Skeletal muscle cell (primary cell): ENCODE measurements around the gene MRPS18B.
"Not testable (repeated sequence)": the region's sequence is repeated elsewhere in the genome, so short reads cannot be mapped to it uniquely, and the experiment has no call there.

ENCODE experiments used
- DNase-seq: peaks from one replicate; pipeline ENCODE4 v3.0.0-alpha.2; 2010; ENCODE audit warnings: low read depth
- H3K4me3 ChIP-seq: 2 replicates; pipeline ENCODE4 v1.5.1; 2011; ENCODE audit warnings: low read depth, mild to moderate bottlenecking, control low read depth, low read length, moderate library complexity

Gene MRPS18B

DNA sequence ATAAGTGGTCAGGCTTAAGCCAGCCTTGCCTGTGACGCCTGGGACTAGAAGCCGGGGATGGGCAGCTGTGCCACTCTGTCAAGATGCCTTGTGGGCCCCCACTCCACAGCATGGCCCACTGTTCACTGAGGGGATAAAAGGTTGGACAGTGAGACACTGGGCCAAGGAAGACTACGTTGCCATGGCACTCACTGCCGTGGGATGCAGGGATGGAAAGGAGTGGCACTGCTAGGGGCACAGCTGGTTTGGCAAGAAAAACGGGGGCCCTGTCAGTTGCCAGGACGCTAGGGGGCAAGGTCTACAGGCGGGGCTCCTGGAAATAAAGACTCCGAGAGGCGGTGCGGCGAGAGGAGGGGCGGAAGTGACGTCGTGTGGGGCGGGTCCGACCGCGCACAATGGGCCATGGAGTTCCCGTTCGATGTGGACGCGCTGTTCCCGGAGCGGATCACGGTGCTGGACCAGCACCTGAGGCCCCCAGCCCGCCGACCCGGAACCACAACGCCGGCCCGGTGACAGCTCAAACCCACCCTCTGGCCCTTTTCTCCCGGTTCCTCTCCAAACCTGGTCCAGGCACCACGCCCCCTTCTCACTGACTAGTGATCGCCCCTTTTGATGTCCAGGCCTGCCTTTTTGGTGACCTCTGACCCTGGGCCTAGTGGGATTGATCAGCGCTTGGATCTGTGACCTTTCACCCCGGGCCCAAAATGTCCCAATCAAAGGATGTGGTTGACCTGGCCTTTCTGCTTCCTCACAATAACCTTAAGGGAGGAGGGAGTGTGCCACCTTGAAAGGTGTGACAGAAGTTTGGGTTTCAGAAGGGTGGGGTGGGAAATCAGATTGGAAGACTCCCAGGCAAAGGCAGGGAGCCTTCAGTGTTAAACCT, 9.1 kb downstream of the MRPS18B start, which contains the start of gene ATAT1:
ATAT1 (plus strand) TSS at position 391 of the 883 bp plus-strand sequence.
- H3K4me3 ChIP-seq, result peak within 1 kb of the TSS; percentile 86

GRCh38 chr6:30635834-30636233, 18.2 kb downstream of the MRPS18B start:
- no peak overlapping the region for H3K4me3 ChIP-seq

More for the DNA sequence above, 9.1 kb downstream of the MRPS18B start, which contains the start of gene ATAT1:
- no peak for DNase-seq

DNA sequence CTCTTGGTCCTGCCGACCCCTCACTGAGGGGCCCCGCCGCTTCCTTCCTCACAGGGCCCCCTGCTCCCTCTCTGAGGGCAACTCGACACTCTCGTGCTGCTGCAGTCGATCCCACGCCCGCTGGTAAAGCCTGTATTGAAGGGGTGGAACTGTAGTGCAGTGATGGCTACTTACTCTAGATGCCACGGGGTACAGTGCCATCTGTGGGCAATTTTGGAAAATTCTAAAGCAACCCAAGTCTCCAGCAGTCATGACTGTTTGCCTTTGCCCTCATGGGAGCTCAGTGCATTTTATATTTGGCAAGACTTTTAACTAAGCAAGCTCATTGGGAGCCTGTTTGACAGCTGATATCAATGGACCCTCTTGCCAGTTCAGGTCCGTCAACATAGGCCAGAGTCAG, 22.8 kb downstream of the MRPS18B start:
- H3K4me3 ChIP-seq, result no peak overlapping the region
- no peak for DNase-seq

More at GRCh38 chr6:30635834-30636233, 18.2 kb downstream of the MRPS18B start:
- DNase-seq, result no peak

- no peak for DNase-seq
- H3K4me3 ChIP-seq, result no peak overlapping the region
Measured at GRCh38 chr6:30641048-30641447, 23.4 kb downstream of the MRPS18B start.

DNA sequence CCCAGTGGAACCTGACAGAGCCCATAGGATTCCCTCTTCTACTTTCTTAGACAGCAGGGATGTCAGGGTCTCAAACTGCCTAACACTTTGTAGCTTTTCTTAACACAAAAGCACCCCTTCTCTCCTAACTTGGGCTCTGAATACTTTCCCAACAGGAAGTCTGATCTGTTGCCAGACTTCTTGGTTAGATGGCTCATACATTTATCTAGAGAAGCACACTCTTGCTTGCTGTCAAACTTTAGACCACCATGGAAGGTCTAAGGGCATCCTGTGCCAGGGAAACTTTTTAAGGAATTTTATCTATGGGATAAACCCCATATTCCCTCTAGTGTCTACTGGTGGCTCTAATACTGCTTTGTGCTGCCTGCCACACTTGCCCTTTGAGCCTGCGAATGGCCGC, 26.0 kb downstream of the MRPS18B start:
- no peak for DNase-seq
- H3K4me3 ChIP-seq, result no peak overlapping the region

DNA sequence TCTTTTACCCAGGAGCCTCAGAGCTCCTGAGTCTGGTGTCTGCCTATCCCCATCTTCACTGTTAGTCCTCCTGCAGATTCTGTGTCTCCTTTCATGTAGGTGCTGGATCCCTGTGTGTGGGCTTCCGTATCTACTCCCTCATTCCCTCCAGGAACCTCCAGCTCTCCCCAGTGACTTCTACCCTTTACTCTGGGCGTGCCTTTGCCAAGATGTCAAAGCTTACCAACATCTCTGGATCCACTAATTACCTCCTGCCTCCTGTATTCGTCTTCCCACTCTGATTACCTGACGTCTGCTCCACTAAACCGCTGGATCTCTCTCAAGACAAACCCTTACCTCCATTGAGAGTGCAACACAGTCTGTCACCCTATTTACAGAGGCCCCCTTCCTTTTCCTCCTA, 27.1 kb downstream of the MRPS18B start:
- H3K4me3 ChIP-seq, result no peak overlapping the region
- no peak for DNase-seq

DNA sequence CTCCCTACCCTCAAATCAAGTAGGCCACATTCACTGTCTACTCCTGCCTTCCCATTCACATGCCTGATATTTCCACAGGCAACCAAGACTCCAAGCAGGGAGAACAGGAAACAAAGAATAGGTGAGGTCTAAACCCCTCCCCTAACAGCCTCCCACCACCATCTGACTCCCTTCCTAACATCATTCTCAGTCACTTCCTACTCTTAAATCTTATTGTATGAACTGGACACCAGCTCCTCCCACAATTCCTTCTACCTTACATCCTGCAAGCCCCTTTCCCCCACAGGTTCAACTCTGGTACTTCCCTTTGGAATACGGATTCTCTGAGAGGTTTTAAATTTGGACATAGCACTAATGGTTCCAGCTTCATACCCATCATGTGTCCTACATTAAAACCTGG, 28.3 kb downstream of the MRPS18B start:
- no peak for DNase-seq
- no peak overlapping the region for H3K4me3 ChIP-seq

- peak within 1 kb of the TSS; percentile 95 for H3K4me3 ChIP-seq
- peak; percentile 70 for DNase-seq
Measured at GRCh38 chr6:30646450-30647241, 29.0 kb downstream of the MRPS18B start, which contains the start of gene C6orf136. Gene C6orf136 (plus strand): TSS chr6:30647133. CDS start chr6:30647232, 99 bp downstream.

- no peak for DNase-seq
- peak overlapping the region; percentile 95 for H3K4me3 ChIP-seq
Measured at GRCh38 chr6:30647242-30648116, 29.8 kb downstream of the MRPS18B start.

DNA sequence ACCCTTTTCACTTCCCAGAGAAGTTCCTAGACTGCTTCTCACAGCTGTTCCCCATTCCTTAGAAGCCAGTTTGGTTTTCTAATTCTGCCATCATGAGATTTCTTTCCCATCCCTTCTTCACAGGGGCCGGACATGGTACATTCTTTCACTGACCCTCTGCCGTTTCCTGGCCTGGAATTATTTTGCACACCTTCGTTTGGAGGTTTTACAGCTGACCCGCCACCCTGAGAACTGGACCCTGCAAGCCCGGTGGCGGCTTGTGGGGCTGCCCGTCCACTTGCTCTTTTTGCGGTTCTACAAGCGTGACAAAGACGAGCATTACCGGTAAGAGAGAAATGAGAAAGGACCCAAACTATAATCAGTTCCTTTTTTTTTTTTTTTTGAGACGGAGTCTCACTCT, 33.5 kb downstream of the MRPS18B start:
- no peak overlapping the region for H3K4me3 ChIP-seq
- DNase-seq, result no peak

GRCh38 chr6:30654798-30655742, 37.4 kb downstream of the MRPS18B start:
- DNase-seq, result no peak

DNA sequence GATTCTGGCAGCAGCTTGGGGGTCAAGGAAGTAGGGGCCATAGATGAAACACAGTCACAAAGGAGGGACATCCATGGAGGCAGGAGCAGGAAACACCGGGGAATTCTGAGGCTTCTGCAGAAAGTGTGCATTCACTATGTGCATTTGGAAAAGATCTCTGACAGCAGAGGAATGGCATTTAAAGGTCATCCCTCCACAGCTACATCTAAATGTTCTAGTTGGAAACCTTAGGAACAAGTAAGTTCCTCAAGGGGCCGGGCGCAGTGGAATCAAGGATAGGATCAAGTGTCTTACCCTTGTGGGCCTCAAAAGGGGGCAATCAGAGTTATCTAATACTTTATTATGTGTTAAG, 38.1 kb downstream of the MRPS18B start:
- no peak for DNase-seq

More at GRCh38 chr6:30654798-30655742, 37.4 kb downstream of the MRPS18B start:
- H3K4me3 ChIP-seq, result no peak overlapping the region

GRCh38 chr6:30656513-30656912, 38.9 kb downstream of the MRPS18B start:
- DNase-seq, result no peak
- no peak overlapping the region for H3K4me3 ChIP-seq

More for the DNA sequence above, 38.1 kb downstream of the MRPS18B start:
- H3K4me3 ChIP-seq, result no peak overlapping the region

GRCh38 chr6:30657454-30657853, 39.8 kb downstream of the MRPS18B start:
- no peak overlapping the region for H3K4me3 ChIP-seq
- DNase-seq, result no peak

DNA sequence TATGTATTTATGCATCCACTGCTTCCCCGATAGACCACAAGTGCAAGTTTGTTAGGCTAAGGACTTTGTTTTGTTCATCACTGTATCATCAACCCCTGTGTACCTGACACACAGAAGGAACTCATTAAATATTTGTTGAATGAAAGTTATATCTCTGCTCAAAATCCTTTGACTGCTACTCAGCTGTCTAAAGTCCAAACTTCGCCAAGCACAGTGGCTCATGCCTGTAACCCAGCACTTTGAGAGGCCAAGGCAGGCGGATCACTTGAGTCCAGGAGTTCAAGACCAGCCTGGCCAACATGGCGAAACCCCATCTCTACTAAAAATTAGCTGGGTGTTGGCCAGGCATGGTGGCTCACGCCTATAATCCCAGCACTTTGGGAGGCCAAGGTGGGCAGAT, 40.3 kb downstream of the MRPS18B start:
- not testable (repeated sequence) for H3K4me3 ChIP-seq, DNase-seq

- DNase-seq, result no peak
- no peak overlapping the region for H3K4me3 ChIP-seq
Measured at GRCh38 chr6:30664994-30665767, 47.5 kb downstream of the MRPS18B start.

DNA sequence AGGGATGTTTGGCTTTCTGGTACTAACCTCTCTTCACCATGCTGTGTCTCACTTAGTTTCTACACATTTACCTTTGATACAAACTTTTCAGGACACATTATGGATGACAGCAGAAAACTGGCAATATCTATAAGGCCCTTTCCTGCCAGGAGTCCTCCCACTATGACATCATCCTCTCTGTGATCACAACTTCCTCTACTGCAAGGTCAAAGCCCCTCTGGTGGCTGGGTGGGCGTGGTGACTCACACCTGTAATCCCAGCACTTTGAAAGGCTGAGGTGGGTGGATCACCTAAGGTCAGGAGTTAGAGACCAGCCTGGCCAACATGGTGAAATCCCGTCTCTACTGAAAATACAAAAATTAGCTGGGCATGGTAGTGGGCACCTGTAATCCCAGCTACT, 48.7 kb downstream of the MRPS18B start:
- not testable (repeated sequence) for DNase-seq, H3K4me3 ChIP-seq
